Liver (tissue), 9 donors: ENCODE results near the gene PLEKHA6. TPM values are rescaled to one million over a fixed set of nuclear protein-coding genes. Genes with fewer than 3 reads are reported as not detected.
"Not testable (repeated sequence)": the region's sequence is repeated elsewhere in the genome, so short reads cannot be mapped to it uniquely, and the experiment has no call there.

Source experiments
- DNase-seq: peaks from one replicate; pipeline ENCODE4 v3.0.0-alpha.2; 2017; ENCODE audit warnings: low spot score
- H3K27ac ChIP-seq, 2 donors: one replicate each; pipeline ENCODE4 v1.7.0; 2013; ENCODE audit warnings: inconsistent platforms in 2 of 2, low read length in 2 of 2, control low read depth in 1 of 2, low read depth in 1 of 2, mild to moderate bottlenecking in 1 of 2
- H3K27me3 ChIP-seq, 4 donors: one replicate each; pipeline versions ENCODE4 v1.6.1 to v1.7.0; 2013; ENCODE audit warnings: low read length in 3 of 4, inconsistent platforms in 1 of 4, mild to moderate bottlenecking in 1 of 4, moderate library complexity in 1 of 4; ENCODE audit not compliant: control insufficient read depth in 4 of 4, insufficient read depth in 4 of 4
- H3K36me3 ChIP-seq, 4 donors: one replicate each; pipeline versions ENCODE4 v1.6.1 to v1.7.0; 2013; ENCODE audit warnings: low read length in 3 of 4, mild to moderate bottlenecking in 3 of 4, low read depth in 1 of 4, moderate library complexity in 1 of 4; ENCODE audit not compliant: control insufficient read depth in 4 of 4, insufficient read depth in 3 of 4
- H3K4me1 ChIP-seq, 4 donors: one replicate each; pipeline versions ENCODE4 v1.6.1 to v1.7.0; 2013; ENCODE audit warnings: low read length in 3 of 4, mild to moderate bottlenecking in 3 of 4, moderate library complexity in 1 of 4; ENCODE audit not compliant: control insufficient read depth in 4 of 4, insufficient read depth in 4 of 4
- H3K4me3 ChIP-seq, 3 donors: one replicate each; pipeline versions ENCODE4 v1.6.1 to v1.7.0; 2013; ENCODE audit warnings: low read length in 3 of 3, control low read depth in 1 of 3, low read depth in 1 of 3, mild to moderate bottlenecking in 1 of 3
- H3K9ac ChIP-seq, 2 donors: one replicate each; pipeline ENCODE4 v1.7.0; 2013; ENCODE audit warnings: low read length in 2 of 2, mild to moderate bottlenecking in 2 of 2, moderate library complexity in 2 of 2, control low read depth in 1 of 2, low read depth in 1 of 2
- H3K9me3 ChIP-seq, 4 donors: one replicate each; pipeline versions ENCODE4 v1.6.1 to v1.7.0; 2013; ENCODE audit warnings: low read length in 3 of 4; ENCODE audit not compliant: control insufficient read depth in 4 of 4
- EGR1 ChIP-seq, 2 donors: IDR thresholded peaks; 2 replicates each; pipeline ENCODE4 v1.6.1; 2016 to 2018; ENCODE audit warnings: antibody characterized with exemption in 2 of 2, low read depth in 2 of 2
- HNF4G ChIP-seq: IDR thresholded peaks from 2 replicates; pipeline ENCODE4 v1.6.1; 2016; ENCODE audit warnings: antibody characterized with exemption
- NR2F2 ChIP-seq: IDR thresholded peaks from 2 replicates; pipeline ENCODE4 v1.6.1; 2016; ENCODE audit warnings: antibody characterized with exemption
- SP1 ChIP-seq: IDR thresholded peaks from 2 replicates; pipeline ENCODE4 v1.6.1; 2018; ENCODE audit warnings: antibody characterized with exemption, mild to moderate bottlenecking
- YY1 ChIP-seq: IDR thresholded peaks from 2 replicates; pipeline ENCODE4 v1.6.1; 2016; ENCODE audit warnings: antibody characterized with exemption, mild to moderate bottlenecking
- WGBS: extraction: QIAGEN DNeasy Blood & Tissue Kit; methylation state at CpG from one replicate; pipeline ENCODE4 v1.1.7; 2013; 5-methylcytosine and 5-hydroxymethylcytosine counted together
- polyA plus RNA-seq, 2 donors: library from polyadenylated mRNA; stranded (reverse) in 1 of 2; unstranded in 1 of 2; fragments of 200-250 nt in 1 of 2; fragments of >200 nt in 1 of 2; fragmentation: Nextera tagmentation in 1 of 2; extraction: Ambion mirVana in 1 of 2; gene quantifications; one replicate each; pipeline versions ENCODE4 v1.2.1 to v1.2.3, GENCODE V29; 2013 to 2015
- total RNA-seq, 2 donors: library from RNA; depleted of rRNA; stranded (reverse); fragments of >200 nt; gene quantifications; one replicate each; pipeline ENCODE4 v1.2.3, GENCODE V29; 2014
- TF ChIP-seq, protein P1 (sequence below): IDR thresholded peaks from 2 replicates; pipeline ENCODE4 v1.6.1; 2016; ENCODE audit warnings: antibody characterized with exemption, mild to moderate bottlenecking
- donor health status: healthy.
- donor health status: healthy.
- donor health status: healthy.
- donor health status: healthy.
- donor health status: healthy.

Gene PLEKHA6
- total and polyA plus RNA-seq, 4 donors = 5.3 to 12.8 (median 7.6) TPM

DNA sequence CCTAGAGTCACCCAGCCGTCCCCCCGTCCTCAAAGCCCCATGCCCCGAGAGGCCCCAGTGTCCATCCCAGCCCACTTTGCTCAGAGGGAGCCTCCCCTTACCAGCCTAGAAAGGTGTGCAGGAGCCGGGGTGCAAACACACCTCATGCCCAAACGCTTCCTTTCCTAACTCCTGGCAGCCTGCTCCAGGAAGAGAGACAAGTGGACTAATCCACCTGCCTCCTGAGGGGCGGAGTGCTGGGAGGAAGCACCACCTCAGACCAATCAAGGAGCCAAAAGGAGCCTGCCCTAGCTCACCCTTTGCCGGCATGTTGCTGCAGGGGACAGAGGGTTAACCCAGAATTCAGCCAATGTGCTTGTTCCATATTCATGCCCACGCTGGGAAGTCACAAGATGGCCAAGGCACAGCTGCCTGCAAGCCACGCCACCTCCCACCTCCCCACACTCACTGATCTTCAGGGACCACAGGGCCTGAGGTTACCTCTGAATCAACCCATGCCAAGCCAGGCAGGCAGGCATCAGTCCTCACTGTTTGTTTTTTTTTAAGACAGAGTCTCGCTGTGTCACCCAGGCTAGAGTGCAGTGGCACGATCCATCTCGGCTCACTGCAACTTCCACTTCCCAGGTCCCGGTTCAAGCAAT lies 27.8 kb downstream of the PLEKHA6 start:
- no peak for TF ChIP-seq EGR1 (IDR thresholded peaks at IDR 0.05; ENCODE audit: low read depth in 2 of 2)
- no peak for TF ChIP-seq SP1
- no peak for TF ChIP-seq YY1
- TF ChIP-seq, protein P1, sequence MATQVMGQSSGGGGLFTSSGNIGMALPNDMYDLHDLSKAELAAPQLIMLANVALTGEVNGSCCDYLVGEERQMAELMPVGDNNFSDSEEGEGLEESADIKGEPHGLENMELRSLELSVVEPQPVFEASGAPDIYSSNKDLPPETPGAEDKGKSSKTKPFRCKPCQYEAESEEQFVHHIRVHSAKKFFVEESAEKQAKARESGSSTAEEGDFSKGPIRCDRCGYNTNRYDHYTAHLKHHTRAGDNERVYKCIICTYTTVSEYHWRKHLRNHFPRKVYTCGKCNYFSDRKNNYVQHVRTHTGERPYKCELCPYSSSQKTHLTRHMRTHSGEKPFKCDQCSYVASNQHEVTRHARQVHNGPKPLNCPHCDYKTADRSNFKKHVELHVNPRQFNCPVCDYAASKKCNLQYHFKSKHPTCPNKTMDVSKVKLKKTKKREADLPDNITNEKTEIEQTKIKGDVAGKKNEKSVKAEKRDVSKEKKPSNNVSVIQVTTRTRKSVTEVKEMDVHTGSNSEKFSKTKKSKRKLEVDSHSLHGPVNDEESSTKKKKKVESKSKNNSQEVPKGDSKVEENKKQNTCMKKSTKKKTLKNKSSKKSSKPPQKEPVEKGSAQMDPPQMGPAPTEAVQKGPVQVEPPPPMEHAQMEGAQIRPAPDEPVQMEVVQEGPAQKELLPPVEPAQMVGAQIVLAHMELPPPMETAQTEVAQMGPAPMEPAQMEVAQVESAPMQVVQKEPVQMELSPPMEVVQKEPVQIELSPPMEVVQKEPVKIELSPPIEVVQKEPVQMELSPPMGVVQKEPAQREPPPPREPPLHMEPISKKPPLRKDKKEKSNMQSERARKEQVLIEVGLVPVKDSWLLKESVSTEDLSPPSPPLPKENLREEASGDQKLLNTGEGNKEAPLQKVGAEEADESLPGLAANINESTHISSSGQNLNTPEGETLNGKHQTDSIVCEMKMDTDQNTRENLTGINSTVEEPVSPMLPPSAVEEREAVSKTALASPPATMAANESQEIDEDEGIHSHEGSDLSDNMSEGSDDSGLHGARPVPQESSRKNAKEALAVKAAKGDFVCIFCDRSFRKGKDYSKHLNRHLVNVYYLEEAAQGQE = no peak
- Histone ChIP-seq H3K27ac (no peak overlapping the region), H3K9ac (no peak overlapping the region), H3K4me1 (no peaks in the 10 kb centered on the region), H3K36me3 (no peaks in the 10 kb centered on the region), H3K9me3 (no peaks in the 10 kb centered on the region), H3K27me3 (no peaks in the 10 kb centered on the region), H3K4me3 (no peak overlapping the region)
- WGBS = 86% methylated on average over 13 of the region's 13 CpGs
- no peak for DNase-seq

DNA sequence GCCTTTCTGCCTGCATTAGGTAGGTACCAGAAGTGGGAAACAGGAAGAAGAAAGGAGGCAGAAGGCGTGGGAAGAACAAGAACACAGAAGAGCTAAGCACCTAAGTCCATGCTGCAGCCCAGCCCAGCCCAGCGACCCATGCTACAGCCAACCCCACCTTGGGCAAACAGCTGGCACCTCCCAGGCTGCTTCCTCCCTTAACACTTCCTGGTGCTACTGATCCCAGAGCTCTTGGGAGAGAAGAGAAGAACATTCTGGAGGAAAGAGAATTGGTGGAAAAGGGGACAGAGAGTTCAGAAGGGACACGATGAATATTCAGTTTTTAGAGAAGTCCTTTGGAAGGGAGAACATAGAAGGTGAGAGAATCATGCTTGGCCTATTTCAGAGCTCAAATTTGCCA lies 28.5 kb downstream of the PLEKHA6 start:
- Histone ChIP-seq H3K4me3 (no peak overlapping the region), H3K9me3 (no peaks in the 10 kb centered on the region), H3K27ac (no peak overlapping the region), H3K36me3 (no peaks in the 10 kb centered on the region), H3K27me3 (no peaks in the 10 kb centered on the region), H3K4me1 (no peaks in the 10 kb centered on the region), H3K9ac (no peak overlapping the region)
- 69% methylated on average over 3 of the region's 3 CpGs for WGBS
- no peak for DNase-seq
- TF ChIP-seq, protein P1 = no peak
- TF ChIP-seq NR2F2 = no peak
- no peak for TF ChIP-seq HNF4G

DNA sequence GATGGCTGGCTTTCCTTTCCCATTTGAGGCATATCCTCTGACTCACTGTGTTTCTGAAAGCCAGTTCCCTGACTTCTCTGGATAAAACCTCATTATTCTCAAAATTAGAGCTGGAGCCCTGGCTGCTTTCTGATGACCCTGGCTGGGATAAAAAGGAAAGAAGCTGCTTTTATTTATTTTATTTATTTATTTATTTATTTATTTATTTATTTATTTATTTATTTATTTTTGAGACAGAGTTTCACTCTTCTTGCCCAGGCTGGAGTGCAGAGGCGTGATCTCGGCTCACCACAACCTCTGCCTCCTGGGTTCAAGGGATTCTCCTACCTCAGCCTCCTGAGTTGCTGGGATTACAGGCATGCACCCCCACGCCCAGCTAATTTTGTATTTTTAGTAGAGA lies 31.9 kb downstream of the PLEKHA6 start:
- not testable (repeated sequence) for H3K9me3 ChIP-seq, H3K36me3 ChIP-seq, H3K4me3 ChIP-seq, H3K27ac ChIP-seq, DNase-seq, H3K27me3 ChIP-seq, H3K4me1 ChIP-seq, H3K9ac ChIP-seq
- WGBS = 97% methylated on average over 3 of the region's 3 CpGs
